ENCODE results near the gene PTPRT. TPM values are rescaled to one million over a fixed set of nuclear protein-coding genes. Genes with fewer than 3 reads are reported as not detected.

The PTPRT gene
- total RNA-seq, 4 donors from 2014 or later: 0.04 TPM; not detected in 3

DNA sequence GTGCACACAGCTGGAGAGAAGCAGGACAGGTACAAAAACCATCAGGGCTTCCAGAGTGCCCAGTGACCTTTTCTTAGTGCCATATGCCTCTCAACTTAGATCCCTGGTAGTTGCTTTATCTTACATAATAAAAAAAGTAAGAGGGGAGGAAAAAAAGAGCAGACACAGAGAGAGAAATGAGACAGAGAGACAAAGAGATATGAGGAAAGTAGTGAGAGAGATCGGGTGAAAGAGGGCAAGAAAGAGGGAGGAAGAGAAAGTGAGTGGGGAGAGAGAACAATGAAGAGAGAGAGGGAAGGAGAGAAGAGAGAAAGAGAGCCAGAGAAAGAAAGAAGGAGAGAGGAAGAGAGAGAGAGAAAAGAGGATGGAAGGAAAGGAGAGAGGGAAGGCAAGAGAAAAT, 131.6 kb downstream of the PTPRT start:
- TF ChIP-seq POLR2A (IDR thresholded peaks at IDR 0.05) (no peak), POLR2AphosphoS5 (IDR thresholded peaks at IDR 0.05) (no peak), EP300 (IDR thresholded peaks at IDR 0.05) (no peak)
- TF ChIP-seq, protein P1, sequence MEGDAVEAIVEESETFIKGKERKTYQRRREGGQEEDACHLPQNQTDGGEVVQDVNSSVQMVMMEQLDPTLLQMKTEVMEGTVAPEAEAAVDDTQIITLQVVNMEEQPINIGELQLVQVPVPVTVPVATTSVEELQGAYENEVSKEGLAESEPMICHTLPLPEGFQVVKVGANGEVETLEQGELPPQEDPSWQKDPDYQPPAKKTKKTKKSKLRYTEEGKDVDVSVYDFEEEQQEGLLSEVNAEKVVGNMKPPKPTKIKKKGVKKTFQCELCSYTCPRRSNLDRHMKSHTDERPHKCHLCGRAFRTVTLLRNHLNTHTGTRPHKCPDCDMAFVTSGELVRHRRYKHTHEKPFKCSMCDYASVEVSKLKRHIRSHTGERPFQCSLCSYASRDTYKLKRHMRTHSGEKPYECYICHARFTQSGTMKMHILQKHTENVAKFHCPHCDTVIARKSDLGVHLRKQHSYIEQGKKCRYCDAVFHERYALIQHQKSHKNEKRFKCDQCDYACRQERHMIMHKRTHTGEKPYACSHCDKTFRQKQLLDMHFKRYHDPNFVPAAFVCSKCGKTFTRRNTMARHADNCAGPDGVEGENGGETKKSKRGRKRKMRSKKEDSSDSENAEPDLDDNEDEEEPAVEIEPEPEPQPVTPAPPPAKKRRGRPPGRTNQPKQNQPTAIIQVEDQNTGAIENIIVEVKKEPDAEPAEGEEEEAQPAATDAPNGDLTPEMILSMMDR (IDR thresholded peaks at IDR 0.05): no peak
- WGBS, 2 donors (ENCODE audit: low coverage in 1 of 2): 50 to 96% methylated on average over 1 of the region's 1 CpG
- no peak for ATAC-seq
- Histone ChIP-seq H3K36me3 (no peaks in the 10 kb centered on the region), H3K4me3 (no peak overlapping the region), H3K27ac (no peak overlapping the region), H3K27me3 (no peaks in the 10 kb centered on the region), H3K4me1 (no peaks in the 10 kb centered on the region), H3K9me3 (no peaks in the 10 kb centered on the region)

DNA sequence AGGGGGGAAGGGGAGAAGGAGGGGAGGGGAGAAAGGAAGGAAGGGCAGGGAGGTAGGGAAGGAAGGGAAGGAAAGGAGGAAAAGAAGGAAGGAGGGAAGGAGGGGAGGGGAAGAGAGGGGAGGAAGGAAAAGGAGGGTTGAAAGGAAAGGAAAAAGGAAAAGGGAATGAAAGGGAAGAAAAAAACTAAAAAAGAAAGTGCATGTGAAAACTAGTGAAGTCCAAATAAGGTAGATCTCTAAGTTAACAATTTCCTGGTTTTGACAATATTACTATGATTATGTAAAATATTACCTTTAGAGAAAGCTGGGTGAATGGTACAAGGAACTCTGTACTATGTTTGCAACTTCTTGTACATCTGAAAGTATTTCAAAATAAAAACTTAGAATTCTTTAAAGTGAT, 132.4 kb downstream of the PTPRT start:
- H3K27me3 ChIP-seq: no peaks in the 10 kb centered on the region
- no peaks in the 10 kb centered on the region for H3K36me3 ChIP-seq
- H3K4me1 ChIP-seq: no peaks in the 10 kb centered on the region
- H3K27ac ChIP-seq: no peak overlapping the region
- no peak for ATAC-seq
- no peaks in the 10 kb centered on the region for H3K9me3 ChIP-seq
- TF ChIP-seq, protein P1 (IDR thresholded peaks at IDR 0.05): no peak
- TF ChIP-seq EP300 (IDR thresholded peaks at IDR 0.05) (no peak), POLR2AphosphoS5 (IDR thresholded peaks at IDR 0.05) (no peak), POLR2A (IDR thresholded peaks at IDR 0.05) (no peak)
- no peak overlapping the region for H3K4me3 ChIP-seq

DNA sequence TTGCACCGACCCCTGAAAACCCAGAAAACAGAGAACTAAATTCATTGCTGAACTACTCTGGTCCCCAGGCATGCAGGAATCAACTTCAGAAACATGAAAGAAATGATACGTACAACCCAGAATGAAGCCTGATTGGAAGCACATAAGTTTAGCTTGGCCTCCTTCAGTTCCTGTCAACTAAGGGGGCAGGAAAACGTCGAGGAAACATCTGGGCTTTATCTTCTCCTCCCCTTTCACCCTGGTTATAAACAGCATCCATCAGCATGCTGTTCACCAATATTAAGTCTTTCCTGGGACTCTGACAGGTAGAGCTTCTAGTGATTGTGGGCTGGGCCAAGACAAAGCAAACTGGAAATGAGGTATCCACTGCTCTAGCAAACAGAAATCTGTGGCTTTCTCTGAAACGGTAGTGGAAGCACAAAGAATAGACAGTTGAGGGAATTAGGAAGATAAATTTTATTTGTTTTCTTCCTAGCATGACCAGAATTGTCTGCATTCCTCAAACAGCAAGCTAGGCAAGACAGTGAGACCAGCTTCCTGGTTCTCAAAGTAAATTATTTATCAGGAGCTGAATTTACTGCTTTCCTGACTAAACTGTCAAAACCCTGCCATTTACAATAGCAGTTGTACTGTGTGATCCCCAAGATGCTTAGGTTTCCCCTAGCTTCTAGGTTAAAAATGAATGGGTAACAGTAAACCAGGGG, 134.4 kb downstream of the PTPRT start:
- Histone ChIP-seq H3K27ac (no peak overlapping the region), H3K36me3 (no peaks in the 10 kb centered on the region), H3K27me3 (no peaks in the 10 kb centered on the region), H3K9me3 (no peaks in the 10 kb centered on the region), H3K4me3 (no peak overlapping the region), H3K4me1 (no peaks in the 10 kb centered on the region)
- TF ChIP-seq, protein P1 (IDR thresholded peaks at IDR 0.05): no peak
- TF ChIP-seq POLR2AphosphoS5 (IDR thresholded peaks at IDR 0.05) (no peak), POLR2A (IDR thresholded peaks at IDR 0.05) (no peak), EP300 (IDR thresholded peaks at IDR 0.05) (no peak)
- no peak for ATAC-seq
- WGBS, 2 donors (ENCODE audit: low coverage in 1 of 2): 11 to 21% methylated on average over 5 of the region's 5 CpGs

DNA sequence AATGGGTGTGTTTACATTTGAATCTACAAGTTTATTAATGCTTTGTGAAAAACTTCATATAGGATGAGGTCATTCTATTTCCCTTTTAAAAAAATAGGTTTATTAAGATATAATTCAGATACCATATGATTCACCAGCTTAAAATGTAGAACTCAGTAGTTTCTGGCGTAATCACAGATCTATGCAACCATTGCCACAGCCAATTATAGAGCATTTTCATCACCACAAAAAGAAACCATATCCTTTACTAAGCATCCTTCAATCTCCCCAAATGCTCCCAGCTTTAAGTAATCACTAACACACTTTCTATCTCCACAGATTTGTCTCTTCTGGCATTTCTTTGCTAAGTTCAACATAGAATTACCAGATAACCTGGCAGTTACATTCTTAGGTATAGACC, 137.2 kb downstream of the PTPRT start:
- H3K27me3 ChIP-seq: no peaks in the 10 kb centered on the region
- no peak overlapping the region for H3K4me3 ChIP-seq
- TF ChIP-seq, protein P1 (IDR thresholded peaks at IDR 0.05): no peak
- TF ChIP-seq POLR2A (IDR thresholded peaks at IDR 0.05) (no peak), POLR2AphosphoS5 (IDR thresholded peaks at IDR 0.05) (no peak), EP300 (IDR thresholded peaks at IDR 0.05) (no peak)
- no peak overlapping the region for H3K27ac ChIP-seq
- no peaks in the 10 kb centered on the region for H3K4me1 ChIP-seq
- 64% methylated on average over 1 of the region's 1 CpG; no CpG with 5 or more reads in 1 of the 2 donors for WGBS, 2 donors (ENCODE audit: low coverage in 1 of 2)
- H3K36me3 ChIP-seq: no peaks in the 10 kb centered on the region
- H3K9me3 ChIP-seq: no peaks in the 10 kb centered on the region
- ATAC-seq: no peak

DNA sequence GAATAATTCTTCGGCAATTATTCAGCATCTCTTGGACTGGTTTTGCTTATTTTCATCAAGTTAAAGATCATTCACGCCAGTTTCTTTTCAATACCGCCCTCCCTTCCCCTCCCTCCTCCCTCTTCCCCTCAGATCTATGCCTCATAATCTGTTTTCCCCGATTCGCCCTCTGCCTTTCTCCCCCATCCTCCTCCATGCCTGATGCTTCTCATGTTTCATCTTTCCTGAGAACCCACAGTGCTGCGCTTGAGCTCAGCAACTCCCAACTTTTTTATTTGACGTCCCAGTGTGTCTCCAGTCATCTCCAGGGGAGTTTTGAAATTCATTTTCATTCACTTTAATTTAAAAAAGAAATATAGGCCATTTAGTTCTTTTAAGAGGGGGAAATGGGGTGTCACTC, 142.7 kb downstream of the PTPRT start:
- H3K27me3 ChIP-seq: peaks cover 11% of the 10 kb centered on the region
- H3K9me3 ChIP-seq: peaks cover 0 to 5% (median 0%) of the 10 kb centered on the region in 3 donors
- TF ChIP-seq POLR2AphosphoS5 (IDR thresholded peaks at IDR 0.05) (no peak), EP300 (IDR thresholded peaks at IDR 0.05) (no peak), POLR2A (IDR thresholded peaks at IDR 0.05) (no peak)
- TF ChIP-seq, protein P1 (IDR thresholded peaks at IDR 0.05): no peak
- H3K4me3 ChIP-seq: no peak overlapping the region
- H3K36me3 ChIP-seq: no peaks in the 10 kb centered on the region
- 25 to 33% methylated on average over 3 to 7 of the region's 7 CpGs for WGBS, 2 donors (ENCODE audit: low coverage in 1 of 2)
- no peaks in the 10 kb centered on the region for H3K4me1 ChIP-seq
- no peak overlapping the region for H3K27ac ChIP-seq
- no peak for ATAC-seq

Data from gastroesophageal sphincter (tissue), 4 donors.